H1 (cell line): ENCODE data around the gene UBP1. TPM values are rescaled to one million over a fixed set of nuclear protein-coding genes. Genes with fewer than 3 reads are reported as not detected.

Source experiments
- CTCF ChIA-PET: fragments of 300-600 bp; sonication (Branson Sonifier 250); formaldehyde crosslinking; loops from one replicate; lab custom pipeline; 2021; ENCODE audit not compliant: partially characterized antibody; lab: Charles Lee
- POLR2A ChIA-PET: fragments of 300-600 bp; sonication (Branson Sonifier 250); formaldehyde crosslinking; loops from one replicate; lab custom pipeline; 2021; ENCODE audit warnings: inconsistent platforms; ENCODE audit not compliant: partially characterized antibody; lab: Charles Lee
- DNase-seq, 2 experiments: peaks; one replicate each; pipeline versions ENCODE4 v3.0.0 to v3.0.0-alpha.2; 2010 to 2022; ENCODE audit warnings: low spot score in 2 of 2, low read depth in 1 of 2, mixed read lengths in 1 of 2
- FAIRE-seq: peaks from 2 replicates; lab custom pipeline; 2011; peaks lifted over from hg19 to GRCh38; lab: Jason Lieb, UNC
- H2AFZ ChIP-seq: 2 replicates; pipeline ENCODE4 v1.8.1; 2012; ENCODE audit warnings: low read length, inconsistent platforms
- H2AK5ac ChIP-seq: 2 replicates; pipeline ENCODE4 v1.6.1; 2013; ENCODE audit warnings: low read depth, low read length
- H2BK120ac ChIP-seq: replicated peaks from 2 replicates; pipeline ENCODE3; 2013; ENCODE audit warnings: low read depth, low read length, inconsistent platforms
- H2BK12ac ChIP-seq: 2 replicates; pipeline ENCODE4 v1.6.1; 2013; ENCODE audit warnings: low read depth, low read length
- H2BK15ac ChIP-seq: 2 replicates; pipeline ENCODE4 v1.6.1; 2013; ENCODE audit warnings: low read length
- H2BK20ac ChIP-seq: 2 replicates; pipeline ENCODE4 v1.6.1; 2013; ENCODE audit warnings: low read length
- H2BK5ac ChIP-seq: 2 replicates; pipeline ENCODE4 v1.6.1; 2013; ENCODE audit warnings: low read depth, low read length
- H3K14ac ChIP-seq: 2 replicates; pipeline ENCODE4 v1.6.1; 2013; ENCODE audit warnings: inconsistent platforms; ENCODE audit not compliant: insufficient read length
- H3K18ac ChIP-seq: 2 replicates; pipeline ENCODE4 v1.6.1; 2013; ENCODE audit warnings: low read length; ENCODE audit errors: extremely low read depth
- H3K23ac ChIP-seq: 2 replicates; pipeline ENCODE4 v1.6.1; 2013; ENCODE audit warnings: inconsistent platforms; ENCODE audit not compliant: insufficient read length
- H3K23me2 ChIP-seq: 2 replicates; pipeline ENCODE4 v1.6.1; 2013; ENCODE audit warnings: low read depth, low read length
- H3K27ac ChIP-seq: 2 replicates; pipeline ENCODE4 v1.6.1; 2011; ENCODE audit warnings: low read depth, low read length, inconsistent platforms
- H3K27me3 ChIP-seq, 4 experiments: replicated peaks in 1 of 4; 1 replicate in 1 of 4; 2 replicates in 3 of 4; pipeline versions ENCODE4 v1.6.1 to v1.8.1; 2011 to 2013; ENCODE audit warnings: low read length in 3 of 4, mild to moderate bottlenecking in 3 of 4, inconsistent platforms in 2 of 4, mixed read lengths in 2 of 4, moderate library complexity in 1 of 4; ENCODE audit not compliant: control insufficient read depth in 3 of 4, insufficient read depth in 3 of 4; ENCODE audit errors: extremely low read depth in 1 of 4
- H3K36me3 ChIP-seq, 4 experiments: 2 replicates each; pipeline versions ENCODE4 v1.6.1 to v1.8.1; 2011 to 2013; ENCODE audit warnings: mild to moderate bottlenecking in 4 of 4, low read length in 3 of 4, moderate library complexity in 2 of 4, control low read depth in 1 of 4, inconsistent platforms in 1 of 4; ENCODE audit not compliant: insufficient read depth in 4 of 4, control insufficient read depth in 2 of 4
- H3K4ac ChIP-seq: replicated peaks from 2 replicates; pipeline ENCODE3; 2013; ENCODE audit warnings: low read length, low read depth, mixed read lengths, inconsistent platforms; ENCODE audit not compliant: insufficient read length
- H3K4me1 ChIP-seq, 4 experiments: replicated peaks in 1 of 4; 1 replicate in 1 of 4; 2 replicates in 3 of 4; pipeline versions ENCODE4 v1.6.1 to v1.8.1; 2011 to 2013; ENCODE audit warnings: low read length in 3 of 4, inconsistent platforms in 2 of 4, mixed read lengths in 1 of 4; ENCODE audit not compliant: insufficient read depth in 4 of 4, control insufficient read depth in 3 of 4
- H3K4me2 ChIP-seq, 2 experiments: 2 replicates each; pipeline versions ENCODE4 v1.6.1 to v1.8.1; 2011 to 2013; ENCODE audit warnings: low read depth in 2 of 2, low read length in 2 of 2, control low read depth in 1 of 2, inconsistent platforms in 1 of 2, mild to moderate bottlenecking in 1 of 2; ENCODE audit not compliant: insufficient read depth in 1 of 2
- H3K4me3 ChIP-seq, 4 experiments: fragments of 200-600, 300-600 bp in 1 of 4; sonication (generic), shearing (Covaris generic), sonication (Bioruptor Twin) in 1 of 4; 2 replicates each; pipeline versions ENCODE4 v1.5.1 to v1.8.1; 2011 to 2016; ENCODE audit warnings: low read length in 4 of 4, low read depth in 3 of 4, control low read depth in 2 of 4, inconsistent platforms in 2 of 4, mild to moderate bottlenecking in 2 of 4, mixed read lengths in 1 of 4, moderate library complexity in 1 of 4; ENCODE audit not compliant: insufficient read depth in 2 of 4; ENCODE audit errors: extremely low read depth in 1 of 4
- H3K56ac ChIP-seq: replicated peaks from 2 replicates; pipeline ENCODE3; 2013; ENCODE audit warnings: low read depth, mild to moderate bottlenecking, mixed read lengths, low read length, inconsistent platforms; ENCODE audit not compliant: insufficient read length
- H3K79me1 ChIP-seq: 2 replicates; pipeline ENCODE4 v1.6.1; 2013; ENCODE audit warnings: low read depth, low read length, control low read depth
- H3K79me2 ChIP-seq, 2 experiments: 2 replicates each; pipeline versions ENCODE4 v1.6.1 to v1.8.1; 2012 to 2013; ENCODE audit warnings: low read length in 2 of 2, mild to moderate bottlenecking in 2 of 2, inconsistent platforms in 1 of 2; ENCODE audit not compliant: insufficient read depth in 2 of 2, control insufficient read depth in 1 of 2
- H3K9ac ChIP-seq, 4 experiments: replicated peaks in 1 of 4; 1 replicate in 1 of 4; 2 replicates in 3 of 4; pipeline versions ENCODE4 v1.6.1 to v1.8.1; 2011 to 2013; ENCODE audit warnings: low read depth in 3 of 4, low read length in 3 of 4, control low read depth in 2 of 4, mild to moderate bottlenecking in 2 of 4, moderate library complexity in 2 of 4, inconsistent platforms in 1 of 4; ENCODE audit errors: extremely low read depth in 1 of 4
- H3K9me3 ChIP-seq, 2 experiments: 2 replicates each; pipeline versions ENCODE4 v1.6.1 to v1.8.1; 2012 to 2013; ENCODE audit warnings: mild to moderate bottlenecking in 2 of 2, moderate library complexity in 2 of 2, control low read depth in 1 of 2, inconsistent platforms in 1 of 2, low read depth in 1 of 2, low read length in 1 of 2, mixed read lengths in 1 of 2; ENCODE audit not compliant: insufficient read depth in 2 of 2
- H4K20me1 ChIP-seq, 2 experiments: replicated peaks in 1 of 2; 2 replicates each; pipeline versions ENCODE3 to v1.8.1; 2011 to 2013; ENCODE audit warnings: inconsistent platforms in 2 of 2, low read length in 2 of 2, mild to moderate bottlenecking in 1 of 2; ENCODE audit not compliant: insufficient read depth in 2 of 2, control insufficient read depth in 1 of 2
- H4K5ac ChIP-seq: 2 replicates; pipeline ENCODE4 v1.6.1; 2013; ENCODE audit warnings: low read length, low read depth, mixed read lengths, inconsistent platforms; ENCODE audit not compliant: insufficient read length
- H4K8ac ChIP-seq: 2 replicates; pipeline ENCODE4 v1.8.0; 2013; ENCODE audit warnings: mild to moderate bottlenecking, moderate library complexity, low read length, inconsistent platforms; ENCODE audit not compliant: insufficient read depth; ENCODE audit errors: extremely low read depth
- H4K91ac ChIP-seq: replicated peaks from 2 replicates; pipeline ENCODE3; 2013; ENCODE audit warnings: low read length, mixed read lengths, inconsistent platforms; ENCODE audit not compliant: insufficient read length
- ASH2L ChIP-seq: fragments of 200-600, 300-600 bp; sonication (generic); IDR thresholded peaks from one replicate; pipeline ENCODE4 v1.7.1; 2017; ENCODE audit warnings: low read length
- CBX5 ChIP-seq: fragments of 300-800, 300-1000 bp; sonication (generic); IDR thresholded peaks from 2 replicates; pipeline ENCODE4 v1.7.1; 2016; ENCODE audit warnings: antibody characterized with exemption, low read length, low read depth
- EZH2 ChIP-seq: fragments of 200-600 bp; sonication (generic); IDR thresholded peaks from 2 replicates; pipeline ENCODE4 v1.7.1; 2012; ENCODE audit warnings: low read depth, mild to moderate bottlenecking, moderate library complexity, low read length, inconsistent platforms; ENCODE audit not compliant: severe bottlenecking
- PHF8 ChIP-seq: fragments of 200-600 bp; sonication (generic); conservative IDR thresholded peaks from 2 replicates; pipeline ENCODE4 v1.7.1; 2012; ENCODE audit warnings: low read depth, mild to moderate bottlenecking, inconsistent platforms, low read length, moderate library complexity
- RBBP5 ChIP-seq: IDR thresholded peaks from 2 replicates; pipeline ENCODE4 v1.7.1; 2012; ENCODE audit warnings: low read depth, mild to moderate bottlenecking, inconsistent platforms, low read length, moderate library complexity, borderline replicate concordance
- RNF2 ChIP-seq: fragments of 200-900, 300-1000 bp; sonication (generic); IDR thresholded peaks from 2 replicates; pipeline ENCODE4 v1.7.1; 2016; ENCODE audit warnings: borderline replicate concordance, low read depth, mild to moderate bottlenecking, antibody characterized with exemption, low read length; ENCODE audit not compliant: poor library complexity, severe bottlenecking; ENCODE audit errors: missing control alignments
- SIN3A ChIP-seq, 2 experiments: IDR thresholded peaks in 1 of 2; conservative IDR thresholded peaks in 1 of 2; 2 replicates each; pipeline ENCODE4 v1.6.1; 2011 to 2012; ENCODE audit warnings: low read length in 2 of 2, improper control_type of control experiment in 1 of 2, low read depth in 1 of 2, mild to moderate bottlenecking in 1 of 2
- SUZ12 ChIP-seq: fragments of 200-600 bp; sonication (generic); IDR thresholded peaks from 2 replicates; pipeline ENCODE4 v1.6.1; 2012; ENCODE audit warnings: mild to moderate bottlenecking, inconsistent platforms, low read length, moderate library complexity, mixed read lengths
- WGBS, 2 experiments: shearing (Covaris generic) in 1 of 2; methylation state at CpG; one replicate each; pipeline versions ENCODE4 v1.1.6 to v1.1.7; 2013 to 2015; ENCODE audit warnings: low lambda C conversion rate in 2 of 2, mixed read lengths in 2 of 2, inconsistent platforms in 1 of 2, low coverage in 1 of 2, missing lambda C conversion rate in 1 of 2; ENCODE audit not compliant: insufficient replicate concordance in 2 of 2, insufficient coverage in 1 of 2, insufficient read length in 1 of 2; ENCODE audit errors: extremely low coverage in 1 of 2, missing lambda C conversion rate in 1 of 2; 5-methylcytosine and 5-hydroxymethylcytosine counted together
- polyA plus RNA-seq, 7 experiments: library from polyadenylated mRNA; depleted of rRNA in 3 of 7; stranded (reverse) in 5 of 7; unstranded in 2 of 7; fragments of >200 nt in 5 of 7; fragments of 200-250 nt in 2 of 7; gene quantifications; 1 replicate in 5 of 7; 2 replicates in 1 of 7; 4 replicates in 1 of 7; pipeline versions ENCODE4 v1.2.1 to v1.2.3, GENCODE V29; 2011 to 2013; ENCODE audit warnings: missing spikeins in 2 of 7, mixed read lengths in 2 of 7
- total RNA-seq: library from RNA; stranded (reverse); fragmentation: NEBNext Ultra II Directional; extraction: Animal tissue kit (Norgen Biotek cat#: 25700); gene quantifications from 2 replicates; pipeline ENCODE4 v1.2.1, GENCODE V29; 2021
- TF ChIP-seq, protein P1 (sequence below): IDR thresholded peaks from 2 replicates; pipeline ENCODE4 v1.6.1; 2012; ENCODE audit warnings: inconsistent platforms

UBP1 gene
- total and polyA plus RNA-seq, 2 of the 8 experiments (the other 6 are each of a cell fraction or from before 2014, with no cell fraction given): 47.3 to 71.9 TPM

DNA sequence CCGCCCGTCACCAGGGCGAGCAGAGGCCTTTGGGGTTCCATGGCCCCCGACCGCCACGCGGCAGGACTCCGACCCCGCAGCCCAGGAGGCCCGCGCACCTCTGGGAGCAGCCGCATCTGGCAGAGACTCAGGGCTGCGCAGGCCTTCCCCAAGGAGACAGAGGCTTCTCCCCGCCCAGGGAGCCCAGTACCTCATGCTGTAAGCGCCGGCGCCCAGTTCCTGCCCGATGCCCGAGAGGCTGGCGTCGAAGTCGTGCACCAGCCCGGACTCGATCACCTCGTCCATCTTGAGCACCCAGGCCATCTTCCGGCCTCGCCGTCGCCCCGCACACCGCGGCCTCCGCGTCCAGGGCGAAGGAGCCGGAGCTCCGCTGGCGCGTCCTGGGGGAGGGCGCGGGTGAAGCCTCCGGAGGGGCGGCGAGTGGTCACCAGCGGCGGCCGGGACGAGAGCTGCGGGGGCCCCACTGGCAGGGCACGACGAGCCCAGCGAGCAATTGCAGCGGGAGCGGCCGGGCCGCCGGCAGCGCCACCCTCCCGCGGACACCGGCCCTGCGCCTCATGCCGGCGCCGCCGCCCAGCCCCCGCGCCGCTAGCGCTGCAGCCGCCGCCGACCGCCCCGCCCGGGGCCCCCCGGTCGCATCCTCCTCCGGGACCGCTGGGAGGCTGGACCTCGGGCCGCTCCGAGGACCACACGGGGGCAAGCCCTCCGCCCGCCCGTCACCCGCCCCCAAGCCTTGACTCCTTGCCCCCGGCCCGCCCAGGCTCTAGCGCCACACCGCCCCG, 468 bp downstream of the UBP1 start:
- H3K4me1 ChIP-seq: peaks cover 0 to 6% (median 2%) of the 10 kb centered on the region in 4 experiments; a peak in 4 of 7 replicates
- CTCF ChIA-PET: interaction anchor here (0.9 to 1.4 kb wide), 4 partner anchors 14 to 354 kb away, joined by 3 read pairs; no protein-coding TSS in a partner anchor
- 2% methylated on average over 44 of the region's 93 CpGs; no CpG with 5 or more reads in 1 of the 2 experiments for WGBS, 2 experiments
- TF ChIP-seq RNF2 (no peak), PHF8 (peak; percentile 59; the same call in 1 of the 2 replicates), CBX5 (no peak), SUZ12 (no peak), EZH2 (no peak), RBBP5 (peak; percentile 61; the same call in 1 of the 2 replicates), ASH2L (peak; percentile 61), SIN3A (conservative IDR thresholded peaks at IDR 0.05 in 1 of 2, IDR thresholded peaks at IDR 0.05 in 1 of 2; ENCODE audit: low read depth in 1 of 2, low read length in 2 of 2) (peak in 1 of 2 experiments; percentile 75; a peak in 3 of 4 replicates)
- TF ChIP-seq, protein P1, sequence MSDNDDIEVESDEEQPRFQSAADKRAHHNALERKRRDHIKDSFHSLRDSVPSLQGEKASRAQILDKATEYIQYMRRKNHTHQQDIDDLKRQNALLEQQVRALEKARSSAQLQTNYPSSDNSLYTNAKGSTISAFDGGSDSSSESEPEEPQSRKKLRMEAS: peak; percentile 15; the same call in 1 of the 2 replicates

More for the DNA sequence above, 468 bp downstream of the UBP1 start:
- Histone ChIP-seq H2BK15ac (no peak overlapping the region), H3K27me3 (no peaks in the 10 kb centered on the region; a peak in 1 of 7 replicates), H3K23ac (no peak overlapping the region), H4K5ac (peak overlapping the region; percentile 78), H4K20me1 (peaks cover 10 to 15% of the 10 kb centered on the region in 2 experiments), H3K4me2 (peak overlapping the region; percentile 86 to 92), H2AK5ac (no peak overlapping the region), H2BK20ac (no peak overlapping the region), H3K4me3 (peak overlapping the region; percentile 82 to 94 (median 88)), H3K79me1 (peaks cover 2% of the 10 kb centered on the region; the same call in 1 of the 2 replicates), H3K56ac (peak overlapping the region; percentile 74), H3K9ac (peak overlapping the region; percentile 76 to 97 (median 84)), H2AFZ (no peak overlapping the region), H2BK12ac (no peak overlapping the region), H3K36me3 (no peaks in the 10 kb centered on the region), H3K23me2 (peaks cover 10% of the 10 kb centered on the region), H3K4ac (peak overlapping the region; percentile 57), H3K18ac (peak overlapping the region; percentile 15), H3K14ac (no peak overlapping the region), H2BK120ac (no peak overlapping the region), H4K8ac (peak overlapping the region; percentile 94), H3K9me3 (no peaks in the 10 kb centered on the region), H3K27ac (peak overlapping the region; percentile 82), H2BK5ac (peak overlapping the region; percentile 87; the same call in 1 of the 2 replicates), H3K79me2 (peaks cover 25 to 50% of the 10 kb centered on the region in 2 experiments), H4K91ac (no peak overlapping the region)
- DNase-seq (peak in 1 of 2 experiments; percentile 60), FAIRE-seq (no peak)
- POLR2A ChIA-PET: interaction anchor here (1.0 to 6.1 kb wide), 13 partner anchors 11 to 359 kb away, joined by 3 to 82 read pairs (median 3); partner anchors contain the start of gene PDCD6IP
